ENCODE results near the gene IRF9. TPM values are rescaled to one million over a fixed set of nuclear protein-coding genes. Genes with fewer than 3 reads are reported as not detected.
A peak's percentile ranks its signal among the peaks of the same experiment; 100 is the strongest.

The IRF9 gene
- total and polyA plus RNA-seq, 2 of the 13 experiments (the other 11 are each of a cell fraction or from before 2014, with no cell fraction given), result 14.9 to 49.7 TPM

DNA sequence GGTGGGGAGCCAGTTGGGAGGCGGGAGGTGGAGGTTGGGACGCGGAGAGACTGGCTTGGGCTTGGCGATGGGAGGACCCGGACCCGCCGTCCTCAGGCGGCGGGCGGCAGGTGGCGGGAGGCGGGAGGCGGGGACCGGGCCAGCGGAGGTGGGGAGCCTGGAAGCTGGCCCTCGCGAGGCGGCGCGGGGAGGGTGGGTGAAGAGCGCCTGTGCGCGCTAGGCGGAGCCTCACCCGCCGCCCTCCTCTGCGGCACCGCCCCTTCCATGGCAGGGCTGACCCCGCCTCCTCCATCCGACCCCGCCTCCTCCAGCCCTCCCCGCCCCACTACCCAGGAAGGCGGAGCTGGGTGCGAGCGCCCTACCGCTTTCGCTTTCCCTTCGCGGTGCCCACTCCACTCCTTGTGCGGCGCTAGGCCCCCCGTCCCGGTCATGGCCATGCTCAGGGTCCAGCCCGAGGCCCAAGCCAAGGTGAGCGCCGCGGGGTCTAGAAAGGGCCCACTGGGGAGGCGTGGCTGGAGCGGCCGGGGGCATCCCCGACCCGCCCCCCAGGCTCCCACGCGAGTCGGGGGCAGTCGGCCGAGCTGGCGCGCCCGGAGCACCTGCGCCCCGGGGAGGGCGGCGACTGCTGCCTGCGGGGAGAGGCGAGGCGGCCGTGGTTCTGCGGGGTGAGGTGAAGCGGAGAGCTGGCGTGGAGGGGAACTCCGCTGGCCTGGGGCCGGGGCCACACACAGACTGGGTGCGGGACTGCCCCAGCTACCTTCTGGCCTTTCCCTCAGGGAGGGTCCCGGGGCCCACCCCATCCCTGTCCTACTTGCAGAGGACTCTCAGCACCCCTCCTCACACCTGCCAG is 25.0 kb upstream of the IRF9 start, which contains the start of gene PSME1 (continued):
- TF ChIP-seq, protein P1, sequence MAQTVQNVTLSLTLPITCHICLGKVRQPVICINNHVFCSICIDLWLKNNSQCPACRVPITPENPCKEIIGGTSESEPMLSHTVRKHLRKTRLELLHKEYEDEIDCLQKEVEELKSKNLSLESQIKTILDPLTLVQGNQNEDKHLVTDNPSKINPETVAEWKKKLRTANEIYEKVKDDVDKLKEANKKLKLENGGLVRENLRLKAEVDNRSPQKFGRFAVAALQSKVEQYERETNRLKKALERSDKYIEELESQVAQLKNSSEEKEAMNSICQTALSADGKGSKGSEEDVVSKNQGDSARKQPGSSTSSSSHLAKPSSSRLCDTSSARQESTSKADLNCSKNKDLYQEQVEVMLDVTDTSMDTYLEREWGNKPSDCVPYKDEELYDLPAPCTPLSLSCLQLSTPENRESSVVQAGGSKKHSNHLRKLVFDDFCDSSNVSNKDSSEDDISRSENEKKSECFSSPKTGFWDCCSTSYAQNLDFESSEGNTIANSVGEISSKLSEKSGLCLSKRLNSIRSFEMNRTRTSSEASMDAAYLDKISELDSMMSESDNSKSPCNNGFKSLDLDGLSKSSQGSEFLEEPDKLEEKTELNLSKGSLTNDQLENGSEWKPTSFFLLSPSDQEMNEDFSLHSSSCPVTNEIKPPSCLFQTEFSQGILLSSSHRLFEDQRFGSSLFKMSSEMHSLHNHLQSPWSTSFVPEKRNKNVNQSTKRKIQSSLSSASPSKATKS (CRISPR knock-in tag; IDR thresholded peaks at IDR 0.05), result no peak
- TF ChIP-seq ZSCAN20 (CRISPR knock-in tag; IDR thresholded peaks at IDR 0.05; ENCODE audit: borderline replicate concordance) (peak; percentile 91), NFE2 (CRISPR knock-in tag; IDR thresholded peaks at IDR 0.05) (no peak), ZNF530 (CRISPR knock-in tag; IDR thresholded peaks at IDR 0.05; ENCODE audit: low read depth) (no peak), PLRG1 (conservative IDR thresholded peaks at IDR 0.05) (no peak), ZFYVE20 (CRISPR knock-in tag; IDR thresholded peaks at IDR 0.05; ENCODE audit: borderline replicate concordance, low read depth) (no peak), CCAR2 (optimal IDR thresholded peaks at IDR 0.05; ENCODE audit: low read depth, low read length) (no peak), DNMT3B (CRISPR knock-in tag; conservative IDR thresholded peaks at IDR 0.05) (no peak; the same call in 1 of the 2 replicates), ZNF263 (CRISPR knock-in tag; IDR thresholded peaks at IDR 0.05) (peak; percentile 54; the same call in 1 of the 2 replicates), CENPX (CRISPR knock-in tag; IDR thresholded peaks at IDR 0.05) (no peak), ZSCAN12 (CRISPR knock-in tag; IDR thresholded peaks at IDR 0.05) (peak; percentile 73; the same call in 1 of the 2 replicates), RBM22 (optimal IDR thresholded peaks at IDR 0.05; ENCODE audit: low read length) (no peak)
- TF ChIP-seq, protein P2, sequence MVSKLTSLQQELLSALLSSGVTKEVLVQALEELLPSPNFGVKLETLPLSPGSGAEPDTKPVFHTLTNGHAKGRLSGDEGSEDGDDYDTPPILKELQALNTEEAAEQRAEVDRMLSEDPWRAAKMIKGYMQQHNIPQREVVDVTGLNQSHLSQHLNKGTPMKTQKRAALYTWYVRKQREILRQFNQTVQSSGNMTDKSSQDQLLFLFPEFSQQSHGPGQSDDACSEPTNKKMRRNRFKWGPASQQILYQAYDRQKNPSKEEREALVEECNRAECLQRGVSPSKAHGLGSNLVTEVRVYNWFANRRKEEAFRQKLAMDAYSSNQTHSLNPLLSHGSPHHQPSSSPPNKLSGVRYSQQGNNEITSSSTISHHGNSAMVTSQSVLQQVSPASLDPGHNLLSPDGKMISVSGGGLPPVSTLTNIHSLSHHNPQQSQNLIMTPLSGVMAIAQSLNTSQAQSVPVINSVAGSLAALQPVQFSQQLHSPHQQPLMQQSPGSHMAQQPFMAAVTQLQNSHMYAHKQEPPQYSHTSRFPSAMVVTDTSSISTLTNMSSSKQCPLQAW (CRISPR knock-in tag; IDR thresholded peaks at IDR 0.05), result no peak
- TF ChIP-seq, protein P3, sequence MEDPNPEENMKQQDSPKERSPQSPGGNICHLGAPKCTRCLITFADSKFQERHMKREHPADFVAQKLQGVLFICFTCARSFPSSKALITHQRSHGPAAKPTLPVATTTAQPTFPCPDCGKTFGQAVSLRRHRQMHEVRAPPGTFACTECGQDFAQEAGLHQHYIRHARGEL (CRISPR knock-in tag; IDR thresholded peaks at IDR 0.05), result peak; percentile 80
- TF ChIP-seq, protein P4, sequence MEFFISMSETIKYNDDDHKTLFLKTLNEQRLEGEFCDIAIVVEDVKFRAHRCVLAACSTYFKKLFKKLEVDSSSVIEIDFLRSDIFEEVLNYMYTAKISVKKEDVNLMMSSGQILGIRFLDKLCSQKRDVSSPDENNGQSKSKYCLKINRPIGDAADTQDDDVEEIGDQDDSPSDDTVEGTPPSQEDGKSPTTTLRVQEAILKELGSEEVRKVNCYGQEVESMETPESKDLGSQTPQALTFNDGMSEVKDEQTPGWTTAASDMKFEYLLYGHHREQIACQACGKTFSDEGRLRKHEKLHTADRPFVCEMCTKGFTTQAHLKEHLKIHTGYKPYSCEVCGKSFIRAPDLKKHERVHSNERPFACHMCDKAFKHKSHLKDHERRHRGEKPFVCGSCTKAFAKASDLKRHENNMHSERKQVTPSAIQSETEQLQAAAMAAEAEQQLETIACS (CRISPR knock-in tag; IDR thresholded peaks at IDR 0.05), result peak; percentile 62
- TF ChIP-seq, protein P5, sequence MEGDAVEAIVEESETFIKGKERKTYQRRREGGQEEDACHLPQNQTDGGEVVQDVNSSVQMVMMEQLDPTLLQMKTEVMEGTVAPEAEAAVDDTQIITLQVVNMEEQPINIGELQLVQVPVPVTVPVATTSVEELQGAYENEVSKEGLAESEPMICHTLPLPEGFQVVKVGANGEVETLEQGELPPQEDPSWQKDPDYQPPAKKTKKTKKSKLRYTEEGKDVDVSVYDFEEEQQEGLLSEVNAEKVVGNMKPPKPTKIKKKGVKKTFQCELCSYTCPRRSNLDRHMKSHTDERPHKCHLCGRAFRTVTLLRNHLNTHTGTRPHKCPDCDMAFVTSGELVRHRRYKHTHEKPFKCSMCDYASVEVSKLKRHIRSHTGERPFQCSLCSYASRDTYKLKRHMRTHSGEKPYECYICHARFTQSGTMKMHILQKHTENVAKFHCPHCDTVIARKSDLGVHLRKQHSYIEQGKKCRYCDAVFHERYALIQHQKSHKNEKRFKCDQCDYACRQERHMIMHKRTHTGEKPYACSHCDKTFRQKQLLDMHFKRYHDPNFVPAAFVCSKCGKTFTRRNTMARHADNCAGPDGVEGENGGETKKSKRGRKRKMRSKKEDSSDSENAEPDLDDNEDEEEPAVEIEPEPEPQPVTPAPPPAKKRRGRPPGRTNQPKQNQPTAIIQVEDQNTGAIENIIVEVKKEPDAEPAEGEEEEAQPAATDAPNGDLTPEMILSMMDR (CRISPR knock-in tag; IDR thresholded peaks at IDR 0.05), result peak; percentile 47; the same call in 1 of the 2 replicates
- TF ChIP-seq, protein P6, sequence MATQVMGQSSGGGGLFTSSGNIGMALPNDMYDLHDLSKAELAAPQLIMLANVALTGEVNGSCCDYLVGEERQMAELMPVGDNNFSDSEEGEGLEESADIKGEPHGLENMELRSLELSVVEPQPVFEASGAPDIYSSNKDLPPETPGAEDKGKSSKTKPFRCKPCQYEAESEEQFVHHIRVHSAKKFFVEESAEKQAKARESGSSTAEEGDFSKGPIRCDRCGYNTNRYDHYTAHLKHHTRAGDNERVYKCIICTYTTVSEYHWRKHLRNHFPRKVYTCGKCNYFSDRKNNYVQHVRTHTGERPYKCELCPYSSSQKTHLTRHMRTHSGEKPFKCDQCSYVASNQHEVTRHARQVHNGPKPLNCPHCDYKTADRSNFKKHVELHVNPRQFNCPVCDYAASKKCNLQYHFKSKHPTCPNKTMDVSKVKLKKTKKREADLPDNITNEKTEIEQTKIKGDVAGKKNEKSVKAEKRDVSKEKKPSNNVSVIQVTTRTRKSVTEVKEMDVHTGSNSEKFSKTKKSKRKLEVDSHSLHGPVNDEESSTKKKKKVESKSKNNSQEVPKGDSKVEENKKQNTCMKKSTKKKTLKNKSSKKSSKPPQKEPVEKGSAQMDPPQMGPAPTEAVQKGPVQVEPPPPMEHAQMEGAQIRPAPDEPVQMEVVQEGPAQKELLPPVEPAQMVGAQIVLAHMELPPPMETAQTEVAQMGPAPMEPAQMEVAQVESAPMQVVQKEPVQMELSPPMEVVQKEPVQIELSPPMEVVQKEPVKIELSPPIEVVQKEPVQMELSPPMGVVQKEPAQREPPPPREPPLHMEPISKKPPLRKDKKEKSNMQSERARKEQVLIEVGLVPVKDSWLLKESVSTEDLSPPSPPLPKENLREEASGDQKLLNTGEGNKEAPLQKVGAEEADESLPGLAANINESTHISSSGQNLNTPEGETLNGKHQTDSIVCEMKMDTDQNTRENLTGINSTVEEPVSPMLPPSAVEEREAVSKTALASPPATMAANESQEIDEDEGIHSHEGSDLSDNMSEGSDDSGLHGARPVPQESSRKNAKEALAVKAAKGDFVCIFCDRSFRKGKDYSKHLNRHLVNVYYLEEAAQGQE (IDR thresholded peaks at IDR 0.05; ENCODE audit: borderline replicate concordance in 1 of 2, low read depth in 1 of 2, low read length in 2 of 2), result peak in 1 of 2 experiments; percentile 26; a peak in 1 of 4 replicates

Measured in HepG2 (cell line).